ENCODE results near the gene C19orf73. TPM values are rescaled to one million over a fixed set of nuclear protein-coding genes. Genes with fewer than 3 reads are reported as not detected.

C19orf73 gene
- total and polyA plus RNA-seq, 9 of the 15 experiments (the other 6 are each of a cell fraction or from before 2014, with no cell fraction given), result 0.08 to 7.4 (median 1.4) TPM

GRCh38 chr19:49149652-49150105, 30.7 kb upstream of the C19orf73 start:
- POLR2A ChIA-PET, result interaction anchor here (0.5 to 2.0 kb wide), 15 partner anchors 9 to 399 kb away, joined by 3 to 15 read pairs (median 4); partner anchors contain the start of genes CGB7, LIN7B and TRPM4
- H3K4me1 ChIP-seq (replicated peaks in 1 of 2; ENCODE audit: control insufficient read depth in 2 of 2, insufficient read depth in 2 of 2, low read length in 2 of 2), result peaks cover 44 to 83% of the 10 kb centered on the region in 2 experiments
- H2AFZ ChIP-seq (ENCODE audit: low read depth, low read length), result peak overlapping the region; percentile 50
- 0 out of 2 replicates have a peak, but pooled peaks have one; percentile 67 for TF ChIP-seq NR4A1 (CRISPR knock-in tag; IDR thresholded peaks at IDR 0.05)
- no peak for TF ChIP-seq NR4A1 (tag; IDR thresholded peaks at IDR 0.05)
- TF ChIP-seq SRSF7 (optimal IDR thresholded peaks at IDR 0.05; ENCODE audit: low read depth, low read length), result no peak
- TF ChIP-seq MNT (conservative IDR thresholded peaks at IDR 0.05), result no peak
- peak; percentile 12; the same call in 1 of the 2 replicates for TF ChIP-seq CREB3L1 (IDR thresholded peaks at IDR 0.05; ENCODE audit: borderline replicate concordance, low read depth)
- no peak for TF ChIP-seq MTF1 (CRISPR knock-in tag; IDR thresholded peaks at IDR 0.05; ENCODE audit: borderline replicate concordance)
- TF ChIP-seq CEBPB (tag; IDR thresholded peaks at IDR 0.05), result peak; percentile 7; the same call in 1 of the 2 replicates
- peak; percentile 4; the same call in 1 of the 2 replicates for TF ChIP-seq ZBTB7A (IDR thresholded peaks at IDR 0.05; ENCODE audit: borderline replicate concordance, control insufficient read depth, low read depth, low read length)
- peak; percentile 20 for TF ChIP-seq RBM39 (optimal IDR thresholded peaks at IDR 0.05; ENCODE audit: low read depth, low read length)
- TF ChIP-seq POLR2H (tag; IDR thresholded peaks at IDR 0.05; ENCODE audit: low read depth), result no peak
- no peak for TF ChIP-seq SPI1 (IDR thresholded peaks at IDR 0.05; ENCODE audit: borderline replicate concordance, low read depth, low read length)
- peak; percentile 9; the same call in 1 of the 2 replicates for TF ChIP-seq RBFOX2 (IDR thresholded peaks at IDR 0.05; ENCODE audit: low read depth, low read length)
- TF ChIP-seq ZBTB17 (CRISPR knock-in tag; IDR thresholded peaks at IDR 0.05), result no peak
- TF ChIP-seq SIX5 (IDR thresholded peaks at IDR 0.05; ENCODE audit: borderline replicate concordance in 1 of 2, insufficient read depth in 1 of 2, low read depth in 1 of 2, low read length in 2 of 2), result peak; percentile 72 to 75; a peak in 3 of 4 replicates
- TF ChIP-seq HDAC8 (tag; IDR thresholded peaks at IDR 0.05), result no peak
- no peak for TF ChIP-seq RHOXF2B (CRISPR knock-in tag; conservative IDR thresholded peaks at IDR 0.05)

More at GRCh38 chr19:49149652-49150105, 30.7 kb upstream of the C19orf73 start:
- intact Hi-C loops (cut with micrococcal nuclease), result loop anchor here (2.0 to 10.0 kb wide), 4 partner anchors 49 to 817 kb away; partner anchors contain the start of genes GYS1, RUVBL2 and SLC17A7
- peak overlapping the region; percentile 86 to 98 for H3K9ac ChIP-seq (ENCODE audit: insufficient read depth in 1 of 2, low read depth in 2 of 2, low read length in 2 of 2)
- WGBS (ENCODE audit: insufficient coverage, low coverage, missing lambda C conversion rate), result 0% methylated on average over 20 of the region's 23 CpGs
- H3K27me3 ChIP-seq (ENCODE audit: control insufficient read depth in 2 of 2, insufficient read depth in 2 of 2, low read length in 2 of 2), result no peaks in the 10 kb centered on the region
- CTCF ChIA-PET (ENCODE audit: low intra/inter-chr PET ratio), result no interaction called here
- TSS peak; percentile 28 for BruUV-seq (replicated peaks)
- H3K9me1 ChIP-seq (ENCODE audit: control insufficient read depth, insufficient read depth, low read length), result no peaks in the 10 kb centered on the region
- in situ Hi-C loops (cut with MboI), result no loop called here
- H3K36me3 ChIP-seq (ENCODE audit: control insufficient read depth, insufficient read depth, low read length), result no peaks in the 10 kb centered on the region
- H3K4me3 ChIP-seq, result peak overlapping the region; percentile 54
- H3K9me3 ChIP-seq (replicated peaks; ENCODE audit: control insufficient read depth, insufficient read depth, low read depth, low read length), result no peaks in the 10 kb centered on the region
- FAIRE-seq (peak; percentile 49), ATAC-seq (peak; percentile 10), DNase-seq (ENCODE audit: extremely low read depth in 1 of 4, low spot score in 3 of 4) (peak; percentile 33 to 83 (median 50))
- H3K79me2 ChIP-seq (ENCODE audit: control insufficient read depth, insufficient read depth, low read length), result peaks cover 40% of the 10 kb centered on the region; the same call in 2 of the 3 replicates
- H3K4me2 ChIP-seq (ENCODE audit: insufficient read depth, low read length), result peak overlapping the region; percentile 99
- H3K27ac ChIP-seq (ENCODE audit: extremely low read depth, low read depth, low read length), result peak overlapping the region; percentile 89
- peaks cover 5% of the 10 kb centered on the region; the same call in 1 of the 2 replicates for H4K20me1 ChIP-seq (replicated peaks; ENCODE audit: control insufficient read depth, insufficient read depth, low read length)

All from K562 (cell line).